ENCODE measurements around the gene ZDHHC5.

The ZDHHC5 gene

GRCh38 chr11:57735619-57736298 is 67.8 kb downstream of the ZDHHC5 start:
- DNase-seq = no peak

GRCh38 chr11:57741132-57742086 is 73.5 kb downstream of the ZDHHC5 start, which contains the start of gene SELENOH:
SELENOH (plus strand) TSS chr11:57741491; CDS start chr11:57741596, 105 bp downstream.
- DNase-seq = peak; percentile 91

- DNase-seq = no peak
These were observed 74.2 kb downstream of the ZDHHC5 start for GRCh38 chr11:57742087-57742452.

- no peak for DNase-seq
These were observed 76.4 kb downstream of the ZDHHC5 start for GRCh38 chr11:57744357-57744756.

- no peak for DNase-seq
These were observed 77.3 kb downstream of the ZDHHC5 start for GRCh38 chr11:57745206-57745605.

- no peak for DNase-seq
These were observed 79.0 kb downstream of the ZDHHC5 start for GRCh38 chr11:57746920-57747319.
